RWPE2 (cell line): Measurements from ENCODE around the gene PPCDC.

ENCODE experiments used
- ATAC-seq: fragments of 200-7000 bp; cut with Tn5 transposase; 3 replicates; pipeline ENCODE4 v1.9.1; 2021; ENCODE audit warnings: low read depth
- DNase-seq: peaks from one replicate; pipeline ENCODE4 v3.0.0-alpha.2; 2020; ENCODE audit warnings: low spot score
- H3K27ac ChIP-seq: fragments of 450-650 bp; 2 replicates; pipeline ENCODE4 v1.5.1; 2017; ENCODE audit warnings: mild to moderate bottlenecking; ENCODE audit not compliant: poor library complexity, severe bottlenecking
- H3K27me3 ChIP-seq: fragments of 250-450 bp; sonication (Bioruptor Pico); 2 replicates; pipeline ENCODE4 v1.5.1; 2021; ENCODE audit warnings: mild to moderate bottlenecking, moderate library complexity; ENCODE audit not compliant: insufficient read depth, poor library complexity, severe bottlenecking
- H3K36me3 ChIP-seq: fragments of 250-450 bp; sonication (Bioruptor Pico); 2 replicates; pipeline ENCODE4 v1.5.1; 2020; ENCODE audit warnings: low read depth, mild to moderate bottlenecking, moderate library complexity
- H3K4me1 ChIP-seq: fragments of 250-450 bp; sonication (Bioruptor Pico); 2 replicates; pipeline ENCODE4 v1.5.1; 2021; ENCODE audit warnings: mild to moderate bottlenecking, moderate library complexity; ENCODE audit not compliant: insufficient read depth, poor library complexity, severe bottlenecking
- H3K4me3 ChIP-seq: fragments of 250-450 bp; sonication (Bioruptor Pico); 2 replicates; pipeline ENCODE4 v1.5.1; 2021; ENCODE audit warnings: mild to moderate bottlenecking, moderate library complexity; ENCODE audit not compliant: severe bottlenecking
- H3K9me3 ChIP-seq: fragments of 250-450 bp; sonication (Bioruptor Pico); 2 replicates; pipeline ENCODE4 v1.5.1; 2021; ENCODE audit warnings: mild to moderate bottlenecking, moderate library complexity; ENCODE audit not compliant: severe bottlenecking
- TF ChIP-seq, protein P1 (sequence below): fragments of 450-650 bp; IDR thresholded peaks from one replicate; pipeline ENCODE4 v1.5.1; 2017; ENCODE audit warnings: mild to moderate bottlenecking, moderate library complexity; ENCODE audit not compliant: poor library complexity, severe bottlenecking

The PPCDC gene

GRCh38 chr15:75098404-75098803 is 75.0 kb downstream of the PPCDC start:
- Histone ChIP-seq H3K36me3 (no peaks in the 10 kb centered on the region), H3K27me3 (no peaks in the 10 kb centered on the region), H3K9me3 (no peaks in the 10 kb centered on the region), H3K27ac (no peak overlapping the region), H3K4me3 (no peak overlapping the region), H3K4me1 (no peaks in the 10 kb centered on the region)
- DNase-seq (no peak), ATAC-seq (no peak; the same call in 2 of the 3 replicates)
- TF ChIP-seq, protein P1, sequence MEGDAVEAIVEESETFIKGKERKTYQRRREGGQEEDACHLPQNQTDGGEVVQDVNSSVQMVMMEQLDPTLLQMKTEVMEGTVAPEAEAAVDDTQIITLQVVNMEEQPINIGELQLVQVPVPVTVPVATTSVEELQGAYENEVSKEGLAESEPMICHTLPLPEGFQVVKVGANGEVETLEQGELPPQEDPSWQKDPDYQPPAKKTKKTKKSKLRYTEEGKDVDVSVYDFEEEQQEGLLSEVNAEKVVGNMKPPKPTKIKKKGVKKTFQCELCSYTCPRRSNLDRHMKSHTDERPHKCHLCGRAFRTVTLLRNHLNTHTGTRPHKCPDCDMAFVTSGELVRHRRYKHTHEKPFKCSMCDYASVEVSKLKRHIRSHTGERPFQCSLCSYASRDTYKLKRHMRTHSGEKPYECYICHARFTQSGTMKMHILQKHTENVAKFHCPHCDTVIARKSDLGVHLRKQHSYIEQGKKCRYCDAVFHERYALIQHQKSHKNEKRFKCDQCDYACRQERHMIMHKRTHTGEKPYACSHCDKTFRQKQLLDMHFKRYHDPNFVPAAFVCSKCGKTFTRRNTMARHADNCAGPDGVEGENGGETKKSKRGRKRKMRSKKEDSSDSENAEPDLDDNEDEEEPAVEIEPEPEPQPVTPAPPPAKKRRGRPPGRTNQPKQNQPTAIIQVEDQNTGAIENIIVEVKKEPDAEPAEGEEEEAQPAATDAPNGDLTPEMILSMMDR, result no peak
